EL (cell line): ENCODE data around the gene CNTNAP2.

Experiments
- DNase-seq: peaks from one replicate; pipeline ENCODE4 v3.0.0-alpha.2; 2016

The CNTNAP2 gene

DNA sequence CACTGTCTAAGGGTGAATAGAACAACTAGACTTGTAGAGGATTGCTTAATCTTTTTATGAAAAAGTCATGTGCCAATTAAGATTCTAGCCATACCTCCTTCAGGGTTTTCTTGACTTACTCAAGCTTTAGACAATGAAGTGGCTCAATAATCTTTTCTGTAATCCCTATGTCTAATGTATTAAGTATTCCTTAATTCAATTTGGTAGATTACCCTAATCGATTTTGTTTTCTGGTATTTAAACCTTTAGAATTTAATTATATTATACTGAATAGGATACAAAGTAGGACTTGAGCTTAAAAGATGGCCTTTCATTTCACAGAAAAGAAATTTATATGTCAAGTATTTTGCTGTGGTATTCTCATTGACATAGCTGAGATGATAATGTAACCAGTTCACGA lies 1876.1 kb downstream of the CNTNAP2 start:
- no peak for DNase-seq

DNA sequence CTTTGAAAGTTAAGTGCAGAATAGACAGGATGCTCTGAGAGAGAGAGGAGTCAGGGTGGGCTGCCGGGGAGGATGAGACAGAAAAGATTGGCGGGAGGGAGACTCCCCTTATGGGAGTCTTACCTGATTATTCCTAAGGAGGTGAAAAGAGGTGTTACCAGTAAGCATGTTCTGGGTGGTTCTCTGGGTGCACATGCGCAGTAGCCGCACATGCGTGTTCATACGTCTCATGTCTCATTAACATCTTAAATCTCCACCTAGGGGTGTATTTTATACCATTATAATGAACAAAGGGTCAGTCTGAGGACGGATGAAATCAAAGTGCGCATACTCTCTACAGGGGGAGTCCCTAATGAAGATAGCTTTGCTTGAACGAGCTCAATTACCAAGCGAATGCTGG lies 1881.0 kb downstream of the CNTNAP2 start:
- no peak for DNase-seq

DNA sequence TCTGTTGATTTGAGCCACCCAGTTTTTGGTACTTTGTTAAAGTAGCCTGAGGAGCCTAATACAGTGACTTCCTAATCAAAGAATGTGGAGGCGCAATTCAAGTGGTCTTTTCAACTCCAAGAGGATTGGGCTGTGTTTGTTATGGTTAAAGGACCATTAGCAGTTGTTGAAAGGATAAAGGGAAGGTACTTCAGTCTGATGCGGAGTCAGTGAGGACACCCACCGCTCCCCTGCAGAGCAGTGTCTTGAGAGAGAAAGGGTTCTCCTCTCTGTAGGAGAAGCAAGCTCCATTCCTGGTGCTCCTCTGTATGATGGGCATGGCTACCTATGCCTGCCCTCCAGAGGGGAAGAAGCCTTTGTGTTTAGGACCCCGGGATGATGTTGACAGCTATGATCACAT lies 1883.4 kb downstream of the CNTNAP2 start:
- DNase-seq: no peak

DNA sequence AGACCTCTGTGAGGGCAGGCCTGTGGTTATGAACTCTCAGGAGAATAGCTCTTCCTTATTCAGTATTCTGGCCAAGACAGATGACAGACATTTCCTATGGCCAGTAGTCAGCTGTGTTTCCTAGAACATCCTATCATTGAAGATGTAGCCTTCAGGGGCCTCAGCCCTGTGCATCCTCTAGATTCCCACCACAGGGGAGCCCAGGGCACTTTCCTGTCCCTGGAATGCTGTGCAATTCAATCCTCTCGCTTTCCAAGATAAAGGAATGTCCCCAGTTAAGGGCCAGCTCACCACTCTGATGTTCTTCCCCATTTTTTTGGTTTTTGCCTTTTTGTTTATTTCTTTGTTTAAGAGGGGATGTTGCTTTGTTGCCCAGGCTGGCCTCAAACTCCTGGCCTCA lies 1895.2 kb downstream of the CNTNAP2 start:
- DNase-seq: no peak

DNA sequence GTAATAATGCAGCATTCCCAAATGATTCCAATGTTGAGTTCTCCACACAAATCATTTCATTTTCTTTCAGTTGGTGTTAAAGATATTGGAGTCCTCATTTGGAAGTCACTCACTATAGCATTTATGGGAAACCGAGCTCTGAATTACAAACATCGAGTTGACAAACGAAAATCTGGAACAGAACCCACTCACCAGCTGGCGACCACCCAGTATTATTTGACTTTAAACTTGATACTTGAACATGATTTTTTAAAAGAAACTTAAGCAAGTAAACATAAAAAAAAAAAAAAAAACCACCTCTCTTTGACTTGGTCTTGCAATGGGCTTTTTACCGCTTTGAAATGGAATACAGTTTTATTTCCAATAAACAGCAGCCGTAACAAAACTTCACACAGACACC lies 1897.4 kb downstream of the CNTNAP2 start:
- DNase-seq: no peak

DNA sequence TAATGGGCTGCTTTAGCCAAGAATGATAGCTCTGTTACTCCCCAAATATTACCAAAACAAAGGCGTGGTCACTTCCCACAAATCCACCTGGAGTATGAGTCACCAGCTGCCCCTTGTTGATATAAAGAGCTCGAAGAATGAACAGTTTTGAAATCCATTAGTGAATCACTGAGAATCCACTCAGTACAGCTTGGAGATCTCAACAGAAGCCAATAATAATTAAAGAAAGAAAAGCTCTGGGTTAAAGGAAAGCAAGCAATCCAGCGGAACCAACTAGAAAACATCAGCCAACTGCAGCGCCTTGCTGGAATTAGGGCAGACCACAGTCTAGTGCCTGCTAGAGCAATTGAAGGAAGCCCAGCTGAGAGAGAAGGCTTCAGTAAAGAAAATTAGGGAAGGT lies 1897.9 kb downstream of the CNTNAP2 start:
- no peak for DNase-seq

DNA sequence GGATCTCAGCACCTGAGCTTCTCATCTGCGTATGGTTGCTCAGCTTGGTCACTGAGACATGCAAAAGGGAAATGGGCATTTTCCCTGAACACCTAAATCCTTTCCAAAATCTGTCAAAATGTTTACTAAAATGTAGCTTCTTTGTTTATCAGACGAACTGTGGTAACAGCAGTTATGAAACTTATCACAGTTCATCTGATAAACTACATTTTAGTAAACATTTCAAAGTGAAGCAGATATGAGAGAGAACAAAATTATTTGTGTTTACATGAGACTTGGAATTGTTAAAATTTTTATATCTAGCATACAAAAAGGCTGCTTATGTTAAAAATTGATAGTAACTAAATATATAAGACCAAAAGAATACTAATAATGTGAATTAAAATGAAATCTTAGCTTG lies 1900.5 kb downstream of the CNTNAP2 start:
- no peak for DNase-seq

DNA sequence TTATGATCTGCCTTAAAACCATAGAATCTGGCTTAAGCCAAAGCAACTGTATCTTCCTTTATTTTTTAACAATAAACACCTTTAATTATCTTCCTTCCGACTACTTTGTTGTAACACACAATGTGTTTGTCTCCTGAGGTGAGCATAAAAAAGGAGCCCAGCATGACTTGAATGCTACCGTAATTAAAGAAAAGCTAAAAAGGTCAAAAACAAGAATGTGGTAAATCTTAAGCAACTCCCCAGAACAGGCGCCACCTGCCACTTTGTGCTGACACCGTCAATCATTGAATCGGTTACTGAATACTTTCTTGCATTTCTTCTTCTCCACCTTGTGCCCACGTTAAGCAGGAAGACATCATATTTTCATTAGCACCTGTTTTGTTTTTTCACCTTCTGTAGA lies 1904.1 kb downstream of the CNTNAP2 start:
- no peak for DNase-seq

DNA sequence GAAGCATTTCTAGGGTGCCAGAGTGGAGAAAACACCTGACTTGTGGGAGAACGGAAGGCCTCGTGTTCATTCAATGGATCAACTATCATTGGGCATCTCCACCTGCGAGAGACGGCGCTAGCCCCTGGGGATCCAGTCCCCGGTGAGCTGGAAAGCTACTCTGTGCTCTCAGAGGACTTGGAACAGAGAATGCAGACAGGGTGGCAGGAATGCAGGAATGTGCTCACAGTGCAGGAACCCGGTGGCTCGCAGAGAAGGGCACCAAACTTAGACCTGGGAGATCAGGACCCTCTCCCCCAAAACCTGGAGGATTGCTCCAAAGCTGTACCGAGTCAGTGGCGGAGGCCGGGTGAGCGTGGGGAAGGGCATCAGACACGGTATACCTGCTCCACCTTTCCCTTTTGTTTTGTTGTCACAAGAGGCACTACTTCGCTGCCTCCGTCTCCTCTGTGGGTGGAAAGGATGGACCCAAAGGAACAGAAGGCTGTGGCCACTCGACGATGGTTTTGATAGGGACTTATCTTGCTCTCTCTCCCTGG lies 1905.0 kb downstream of the CNTNAP2 start:
- no peak for DNase-seq

DNA sequence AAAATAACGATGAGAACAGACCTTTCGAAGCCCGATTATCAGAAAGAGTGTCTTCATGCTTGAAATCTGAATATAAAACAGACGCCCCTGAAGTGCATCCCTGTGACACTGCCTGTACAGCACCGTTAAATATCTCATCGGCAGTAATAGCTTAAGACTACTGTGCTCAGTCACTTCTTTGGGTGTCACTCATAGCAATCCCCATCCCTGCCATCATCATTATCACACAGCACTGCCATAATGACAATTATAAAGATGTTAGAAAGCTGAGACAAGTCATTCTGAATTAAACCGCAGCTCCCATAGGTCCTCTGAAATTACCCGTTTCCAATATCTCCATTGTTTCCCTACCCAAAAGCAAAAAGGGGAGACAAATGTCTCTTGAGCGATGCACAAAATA lies 1906.2 kb downstream of the CNTNAP2 start:
- no peak for DNase-seq

DNA sequence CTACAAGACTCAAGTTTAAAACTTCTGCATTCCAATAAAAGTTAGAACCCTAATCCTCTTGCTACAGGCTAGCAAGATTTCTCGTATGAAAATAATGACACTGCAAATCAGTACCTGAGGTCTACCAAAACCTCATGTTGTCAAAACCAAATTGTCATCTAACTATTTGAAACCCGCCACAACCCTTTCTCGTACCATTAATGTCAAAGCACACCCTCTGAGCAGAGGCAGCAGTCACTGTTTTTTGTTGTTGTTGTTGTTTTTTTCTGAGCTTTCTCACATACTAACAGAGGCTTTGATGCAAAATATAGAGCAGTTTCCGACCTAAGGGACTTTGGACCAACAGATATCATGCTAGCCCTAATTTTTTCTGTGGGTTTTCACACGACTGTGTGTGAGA lies 1910.1 kb downstream of the CNTNAP2 start:
- no peak for DNase-seq

DNA sequence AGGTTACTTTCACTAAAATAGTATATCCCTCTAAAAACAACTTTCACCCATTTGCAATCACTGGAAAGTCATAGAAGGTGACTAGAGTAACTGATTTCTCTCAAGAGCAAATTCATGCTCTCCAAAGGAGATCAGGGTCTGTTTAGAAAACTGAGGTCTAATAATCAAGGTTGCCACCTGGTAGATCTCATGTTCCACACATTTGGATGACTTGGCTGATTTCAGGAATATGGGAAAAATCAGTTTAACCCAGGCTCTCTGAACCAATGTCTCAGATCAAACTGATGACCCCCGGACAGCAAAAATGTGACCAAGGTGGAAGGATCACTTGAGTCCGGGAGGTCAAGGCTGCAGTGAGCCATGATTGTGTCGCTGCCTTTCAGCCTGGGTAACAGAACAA lies 1911.6 kb downstream of the CNTNAP2 start:
- no peak for DNase-seq

DNA sequence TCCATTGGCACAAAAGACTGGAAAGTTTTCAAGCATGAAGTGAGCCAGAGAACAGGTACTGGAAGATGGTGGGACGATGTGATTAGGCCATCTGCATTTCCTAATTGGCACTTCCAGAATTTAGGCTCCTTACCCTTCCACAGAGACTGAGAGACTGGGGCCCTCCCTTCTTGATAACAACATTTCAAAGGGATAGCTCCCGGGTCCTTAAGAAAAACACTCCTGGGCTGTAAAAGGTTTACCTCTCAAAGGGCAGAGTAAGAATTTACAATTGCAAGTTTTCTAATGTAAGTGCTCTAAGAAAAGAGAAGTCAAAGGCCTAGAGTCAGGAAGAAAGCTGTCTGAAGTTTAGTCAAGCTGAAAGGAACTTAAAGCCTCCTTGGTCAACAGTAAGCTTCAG lies 1914.4 kb downstream of the CNTNAP2 start:
- DNase-seq: no peak

DNA sequence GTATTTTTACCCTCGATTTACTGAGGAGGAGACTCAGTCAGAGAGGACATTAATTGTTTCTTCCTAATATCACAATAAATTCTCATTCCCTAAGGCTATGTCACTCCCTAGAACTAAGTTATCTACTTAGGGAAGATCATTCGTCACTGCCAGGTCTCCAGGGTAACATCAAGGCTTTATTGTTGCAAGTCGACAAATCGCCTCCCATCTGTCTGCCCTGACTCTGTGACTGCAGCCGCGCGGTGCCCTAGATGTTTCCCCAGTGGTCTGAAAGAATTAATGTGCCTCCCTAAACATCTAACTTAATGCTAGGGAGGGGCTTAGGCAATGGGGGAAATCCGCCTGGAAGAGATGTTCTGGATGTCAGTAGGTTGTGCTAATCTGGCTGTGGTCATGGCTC lies 1915.2 kb downstream of the CNTNAP2 start:
- no peak for DNase-seq

DNA sequence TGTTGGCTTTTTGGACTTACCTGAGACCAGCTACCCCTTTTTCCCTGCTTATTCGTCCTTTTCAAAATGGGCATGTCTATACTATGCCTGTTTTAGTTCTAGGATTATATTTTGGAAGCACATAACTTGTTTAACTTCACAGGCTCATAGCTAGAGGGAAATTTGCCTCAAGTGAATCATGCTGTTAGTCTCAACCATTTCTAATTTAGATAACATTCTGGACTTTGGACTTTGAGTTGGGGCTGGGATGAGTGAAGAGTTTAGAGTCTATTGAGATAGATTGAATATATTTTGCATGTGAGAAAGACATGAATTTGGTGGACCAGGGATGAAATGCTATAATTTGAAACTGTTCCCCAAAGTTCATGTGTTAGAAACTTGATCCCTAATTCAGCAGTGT lies 1919.3 kb downstream of the CNTNAP2 start:
- DNase-seq: no peak

DNA sequence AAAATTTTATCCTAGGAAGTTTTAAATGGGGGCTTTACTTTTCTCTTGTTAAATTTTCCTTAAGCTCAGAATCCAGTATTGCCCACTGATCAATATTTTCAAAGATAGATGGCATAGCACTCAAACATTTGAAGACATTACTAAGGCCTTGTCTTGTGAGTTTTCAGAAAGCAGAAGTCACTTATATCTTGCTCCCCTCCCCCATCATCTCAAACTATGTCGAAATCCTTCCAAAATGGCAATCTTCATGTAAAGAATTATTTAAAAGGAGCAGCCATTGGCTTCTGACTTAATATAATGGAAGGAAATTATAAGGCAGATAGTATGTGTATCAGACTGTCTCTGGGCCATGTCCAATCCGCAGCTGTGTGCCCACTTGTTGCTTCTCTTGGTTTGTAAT lies 1920.4 kb downstream of the CNTNAP2 start:
- DNase-seq: no peak

DNA sequence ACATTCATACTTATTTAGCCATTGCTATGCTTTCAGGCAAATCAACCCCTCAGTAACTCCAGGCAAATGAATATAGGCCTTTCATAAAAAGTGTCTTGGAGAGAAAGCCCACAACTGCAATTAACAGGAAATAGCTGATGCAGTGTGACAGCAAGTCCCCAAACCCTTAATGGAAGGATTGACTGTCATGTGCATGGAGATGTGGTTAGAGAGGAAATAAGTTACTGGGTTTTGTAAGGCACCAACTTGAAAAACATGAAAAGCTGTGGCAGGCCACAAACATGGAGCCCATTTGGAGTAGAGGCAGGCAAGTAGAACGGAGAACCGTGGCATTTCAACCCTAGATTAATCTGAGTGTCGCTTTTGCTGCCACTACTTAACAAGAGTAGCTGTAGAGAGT lies 1924.6 kb downstream of the CNTNAP2 start:
- DNase-seq: no peak

DNA sequence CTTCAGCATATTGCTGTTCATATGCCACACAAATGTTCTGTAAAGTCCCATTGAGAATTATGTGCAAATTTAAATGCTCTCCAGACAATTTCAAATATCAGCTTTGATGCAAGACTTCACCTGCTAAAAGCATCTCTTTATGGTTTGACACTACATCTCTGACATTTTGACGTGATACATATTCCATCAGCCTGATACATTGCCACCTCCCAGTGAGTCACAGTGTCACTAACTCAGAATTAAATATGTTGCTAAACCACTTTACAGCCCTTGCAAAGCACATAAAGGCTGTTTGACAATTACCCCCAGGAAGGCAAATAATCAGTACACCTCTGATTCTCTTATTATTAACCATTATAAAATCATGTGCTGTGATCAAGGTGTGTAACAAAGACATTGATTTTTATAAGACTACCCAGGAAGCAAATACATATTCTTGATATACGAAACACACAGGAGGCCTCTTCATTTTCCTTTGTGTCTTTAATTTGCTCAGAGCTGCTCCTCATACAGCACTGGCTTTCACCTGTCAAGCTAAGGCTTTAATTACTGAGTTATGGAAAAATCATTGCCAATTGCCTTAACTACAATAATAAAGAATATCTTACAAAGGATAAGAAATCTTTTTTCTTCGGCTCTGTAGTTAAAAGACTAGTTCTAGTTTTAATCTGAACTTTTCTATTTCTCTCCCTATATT lies 1926.5 kb downstream of the CNTNAP2 start:
- DNase-seq: no peak

DNA sequence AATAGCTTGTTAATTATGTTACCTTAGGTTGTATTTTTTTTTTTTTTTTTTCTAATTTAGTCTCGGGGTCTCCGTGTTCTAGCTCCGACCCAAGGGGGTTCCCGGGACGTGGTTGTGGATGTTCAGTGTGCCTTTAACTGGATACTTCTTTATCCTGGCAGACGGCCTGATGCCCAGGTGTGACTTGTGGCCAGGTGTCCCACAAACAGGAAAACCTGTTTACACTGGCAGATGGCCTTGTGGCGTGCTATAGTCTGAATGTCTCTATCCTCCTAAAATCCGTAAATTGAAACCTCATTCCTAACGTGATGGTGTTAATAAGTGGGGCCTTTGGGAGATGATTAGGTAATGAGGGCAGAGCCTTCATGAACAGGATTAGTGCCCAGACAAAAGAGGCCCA lies 1927.6 kb downstream of the CNTNAP2 start:
- no peak for DNase-seq

DNA sequence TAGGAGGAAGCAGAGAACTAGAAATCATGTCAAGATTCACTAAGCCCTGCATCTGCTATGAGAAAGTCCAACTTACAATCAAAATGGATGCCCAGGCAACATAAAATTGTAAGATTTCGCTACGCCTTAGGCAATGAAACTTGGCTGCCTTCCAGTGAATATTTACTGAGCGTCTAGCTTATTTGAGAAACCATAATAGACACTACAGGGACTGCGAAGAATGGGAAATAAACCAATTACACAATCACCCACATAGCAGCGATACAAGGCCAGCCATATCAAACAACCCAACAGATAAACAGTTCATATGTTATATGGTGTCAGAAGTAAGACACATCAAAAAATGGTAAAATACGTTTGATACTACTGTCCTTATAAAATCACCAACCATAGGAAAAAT lies 1928.9 kb downstream of the CNTNAP2 start:
- DNase-seq: no peak

DNA sequence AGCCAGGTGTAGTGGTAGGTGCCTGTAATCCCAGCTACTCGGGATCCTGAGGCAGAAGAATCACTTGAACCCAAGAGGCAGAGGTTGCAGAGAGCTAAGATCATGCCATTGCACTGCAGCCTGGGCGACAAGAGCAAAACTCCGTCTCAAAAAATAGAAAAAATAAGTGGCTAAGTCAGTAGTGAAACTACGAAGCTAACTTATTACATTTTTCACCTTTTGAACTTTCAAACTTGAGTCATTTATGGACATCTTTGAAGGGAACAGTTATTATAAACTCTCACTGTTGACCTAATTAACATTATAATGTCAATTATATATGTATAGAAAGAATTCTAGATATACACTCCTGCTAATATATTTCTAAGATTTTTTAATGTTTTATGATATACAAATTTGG lies 1932.5 kb downstream of the CNTNAP2 start:
- no peak for DNase-seq

DNA sequence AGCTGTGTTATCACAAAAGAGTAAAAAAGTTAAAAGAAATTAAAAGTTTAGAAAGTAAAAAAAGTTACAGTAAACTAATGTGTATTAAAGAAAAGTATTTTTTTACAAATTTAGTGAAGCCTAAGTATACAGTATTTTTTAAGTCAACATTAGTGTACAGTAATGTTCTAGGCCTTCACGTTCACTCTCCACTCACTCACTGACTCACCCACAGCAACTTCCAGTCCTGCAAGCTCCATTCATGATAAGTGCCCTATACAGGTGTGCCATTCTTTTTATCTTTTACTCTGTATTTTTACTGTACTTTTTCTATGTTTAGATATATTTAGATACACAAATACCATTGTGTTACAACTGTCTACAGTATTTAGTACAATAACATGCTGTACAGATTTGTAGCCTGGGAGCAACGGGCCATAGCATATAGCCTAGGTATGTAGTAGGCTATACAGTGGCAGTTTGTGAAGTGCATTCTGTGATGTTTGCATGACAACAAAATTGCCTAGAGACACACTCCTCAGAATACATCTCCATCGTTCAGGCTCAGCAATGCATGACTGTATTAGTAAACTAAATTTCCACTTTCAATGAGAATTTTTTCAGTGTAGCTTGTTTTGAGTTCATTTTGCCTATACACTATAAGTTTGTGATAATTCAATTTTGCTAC lies 1934.0 kb downstream of the CNTNAP2 start:
- no peak for DNase-seq

DNA sequence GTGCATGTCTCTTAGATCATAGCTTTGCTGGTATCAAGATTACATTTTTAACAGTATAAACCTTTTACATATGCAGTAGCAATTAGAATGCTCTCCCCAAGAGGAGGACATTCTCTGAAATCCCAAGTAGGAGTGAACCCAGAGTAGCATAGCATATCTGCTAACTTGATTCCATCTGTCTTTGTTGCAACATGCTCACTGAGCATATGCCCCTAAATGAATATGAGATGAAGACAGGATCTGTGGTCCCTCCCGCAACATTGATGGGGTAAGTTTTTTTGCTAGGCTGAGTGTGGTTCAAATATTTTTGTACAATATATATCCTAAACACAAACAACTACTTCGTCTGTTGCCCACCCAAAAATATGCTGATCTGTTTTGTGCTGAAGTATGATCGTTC lies 1939.8 kb downstream of the CNTNAP2 start:
- DNase-seq: no peak

DNA sequence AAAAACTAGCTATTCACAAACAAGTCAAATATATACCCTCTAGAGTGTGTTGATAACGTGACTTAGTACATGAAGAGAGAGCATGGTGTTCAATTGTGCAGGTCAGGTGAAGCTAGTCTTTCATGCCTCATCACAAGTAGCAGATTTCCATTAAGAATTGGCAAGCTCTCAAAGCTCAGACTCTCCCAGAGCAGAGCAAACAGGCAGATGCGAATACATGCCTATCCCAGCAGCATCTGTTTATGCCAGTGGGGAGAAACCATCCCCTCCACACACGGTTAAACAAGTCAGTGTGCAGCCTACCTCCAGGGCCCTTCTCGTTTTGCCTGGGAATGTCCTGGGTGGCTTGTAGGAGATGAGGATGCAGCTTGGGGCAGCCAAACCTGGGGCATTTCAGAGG lies 1941.5 kb downstream of the CNTNAP2 start:
- DNase-seq: no peak

DNA sequence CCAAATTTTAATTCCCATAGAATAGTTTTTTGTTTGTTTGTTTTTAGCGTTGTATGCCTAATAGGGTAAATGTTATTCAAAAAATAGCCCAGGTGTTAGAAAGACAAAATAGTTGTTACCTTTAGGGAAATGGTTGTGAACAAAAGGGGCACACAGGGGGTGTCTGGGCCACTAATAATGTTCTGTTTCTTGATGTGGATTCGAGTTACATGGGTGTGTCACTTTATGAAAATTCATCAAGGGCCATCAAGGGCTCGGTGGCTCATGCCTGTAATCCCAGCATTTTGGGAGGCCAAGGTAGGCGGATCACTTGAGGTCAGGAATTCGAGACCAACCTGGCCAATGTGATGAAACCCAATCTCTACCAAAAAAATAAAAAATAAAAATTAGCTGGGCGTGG lies 1942.2 kb downstream of the CNTNAP2 start:
- DNase-seq: no peak
